Epithelial cell of proximal tubule (primary cell): Measurements from ENCODE around the gene PAFAH1B2. TPM values are rescaled to one million over a fixed set of nuclear protein-coding genes. Genes with fewer than 3 reads are reported as not detected.
"Not testable (repeated sequence)": the region's sequence is repeated elsewhere in the genome, so short reads cannot be mapped to it uniquely, and the experiment has no call there.

Experiments used
- DNase-seq: peaks from one replicate; pipeline ENCODE4 v3.0.0-alpha.2; 2011; ENCODE audit warnings: low read depth
- H3K4me3 ChIP-seq: 2 replicates; pipeline ENCODE4 v1.5.1; 2011; ENCODE audit warnings: low read depth, mild to moderate bottlenecking, low read length
- CTCF ChIP-seq: conservative IDR thresholded peaks from 2 replicates; pipeline ENCODE4 v1.5.1; 2012; ENCODE audit warnings: low read depth, mild to moderate bottlenecking, low read length
- total RNA-seq: library from RNA; depleted of rRNA; stranded (reverse); fragments of >200 nt; gene quantifications from 2 replicates; pipeline ENCODE4 v1.2.3, GENCODE V29; 2015

Gene PAFAH1B2
- total RNA-seq, 1 donor from 2014 or later, result 103 TPM

DNA sequence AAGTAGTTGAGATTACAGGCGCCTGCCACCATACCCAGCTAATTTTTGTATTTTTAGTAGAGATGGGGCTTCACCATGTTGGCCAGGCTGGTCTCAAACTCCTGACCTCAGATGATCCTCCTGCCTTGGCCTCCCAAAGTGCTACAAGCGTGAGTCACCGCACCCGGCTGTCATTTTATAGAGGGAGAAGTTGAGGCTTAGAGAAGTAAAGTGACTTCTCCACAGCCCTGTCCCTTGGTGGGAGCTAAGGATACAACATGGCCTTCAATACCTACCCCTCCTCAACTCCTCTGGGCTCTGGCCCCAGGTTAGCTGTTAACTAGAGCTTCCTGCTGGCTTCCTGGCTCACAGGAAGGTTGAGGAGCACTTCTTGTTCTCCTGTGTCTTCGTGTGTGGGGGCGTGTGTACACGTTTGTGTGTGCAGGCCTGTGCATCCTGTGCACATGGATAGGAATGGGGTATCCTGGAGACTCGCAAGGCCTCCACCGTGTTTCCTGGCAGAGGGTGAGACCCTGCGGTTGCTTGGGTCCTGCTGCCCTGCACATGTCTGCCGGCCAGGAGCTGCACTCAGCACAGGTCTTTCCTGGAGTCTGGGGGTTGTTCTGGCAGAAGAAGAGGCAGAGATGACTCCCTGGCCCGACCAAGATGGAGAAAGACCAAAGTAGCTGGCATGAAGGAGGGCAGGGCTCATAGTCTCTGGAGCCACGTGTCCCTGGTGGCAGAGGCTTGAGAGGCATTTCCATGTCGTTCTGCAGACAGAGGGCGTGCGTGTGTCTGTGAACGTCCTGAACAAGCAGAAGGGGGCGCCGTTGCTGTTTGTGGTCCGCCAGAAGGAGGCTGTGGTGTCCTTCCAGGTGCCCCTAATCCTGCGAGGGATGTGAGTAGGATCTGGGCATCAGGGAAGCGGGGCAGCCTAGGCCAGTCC lies 36.8 kb downstream of the PAFAH1B2 start:
- DNase-seq, result no peak
- no peak overlapping the region for H3K4me3 ChIP-seq
- TF ChIP-seq CTCF, result peak; percentile 37

GRCh38 chr11:117181586-117182550 lies 37.8 kb downstream of the PAFAH1B2 start:
- no peak overlapping the region for H3K4me3 ChIP-seq
- no peak for DNase-seq
- TF ChIP-seq CTCF, result no peak

DNA sequence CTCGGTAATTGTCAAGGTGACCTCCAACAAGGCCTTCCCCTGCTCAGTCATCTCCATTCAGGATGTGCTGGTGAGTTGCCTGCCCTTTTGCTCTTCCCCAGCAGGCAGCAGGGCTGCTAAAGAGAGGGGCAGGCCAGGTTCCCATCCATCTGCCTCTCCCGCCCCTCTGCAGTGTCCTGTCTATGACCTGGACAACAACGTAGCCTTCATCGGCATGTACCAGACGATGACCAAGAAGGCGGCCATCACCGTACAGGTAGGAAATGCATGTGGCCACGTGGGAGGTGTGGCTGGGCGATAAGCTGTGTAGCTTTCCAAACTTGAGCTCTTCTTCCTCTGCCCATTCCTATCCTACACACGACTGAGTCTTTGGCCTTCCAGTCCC lies 38.5 kb downstream of the PAFAH1B2 start:
- no peak for TF ChIP-seq CTCF
- H3K4me3 ChIP-seq, result no peak overlapping the region
- DNase-seq, result no peak

GRCh38 chr11:117183178-117183577 lies 39.1 kb downstream of the PAFAH1B2 start:
- DNase-seq, H3K4me3 ChIP-seq: not testable (repeated sequence)

DNA sequence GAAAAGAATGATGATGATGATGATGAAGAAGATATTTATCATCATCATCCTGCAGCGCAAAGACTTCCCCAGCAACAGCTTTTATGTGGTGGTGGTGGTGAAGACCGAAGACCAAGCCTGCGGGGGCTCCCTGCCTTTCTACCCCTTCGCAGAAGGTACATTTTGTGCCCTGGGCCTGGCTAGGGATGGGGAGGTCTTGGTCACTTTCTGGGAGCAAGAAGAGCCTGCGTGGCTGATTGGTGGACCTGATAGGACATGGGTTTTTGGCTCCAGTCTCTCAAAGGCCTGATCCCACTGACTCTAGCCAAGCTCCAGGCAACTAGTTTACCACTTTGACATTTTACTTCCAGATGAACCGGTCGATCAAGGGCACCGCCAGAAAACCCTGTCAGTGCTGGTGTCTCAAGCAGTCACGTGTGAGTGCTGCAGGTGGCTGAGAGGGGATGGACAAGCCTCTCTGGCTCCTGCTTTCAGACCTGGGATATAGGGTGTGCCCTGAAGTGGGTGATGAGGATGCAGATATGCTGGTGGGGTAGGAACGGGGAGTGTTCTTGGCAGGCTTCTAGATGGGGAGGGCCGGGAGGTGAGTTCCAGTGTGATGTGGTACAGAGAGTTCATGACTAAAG lies 39.8 kb downstream of the PAFAH1B2 start:
- no peak for DNase-seq
- H3K4me3 ChIP-seq, result no peak overlapping the region

DNA sequence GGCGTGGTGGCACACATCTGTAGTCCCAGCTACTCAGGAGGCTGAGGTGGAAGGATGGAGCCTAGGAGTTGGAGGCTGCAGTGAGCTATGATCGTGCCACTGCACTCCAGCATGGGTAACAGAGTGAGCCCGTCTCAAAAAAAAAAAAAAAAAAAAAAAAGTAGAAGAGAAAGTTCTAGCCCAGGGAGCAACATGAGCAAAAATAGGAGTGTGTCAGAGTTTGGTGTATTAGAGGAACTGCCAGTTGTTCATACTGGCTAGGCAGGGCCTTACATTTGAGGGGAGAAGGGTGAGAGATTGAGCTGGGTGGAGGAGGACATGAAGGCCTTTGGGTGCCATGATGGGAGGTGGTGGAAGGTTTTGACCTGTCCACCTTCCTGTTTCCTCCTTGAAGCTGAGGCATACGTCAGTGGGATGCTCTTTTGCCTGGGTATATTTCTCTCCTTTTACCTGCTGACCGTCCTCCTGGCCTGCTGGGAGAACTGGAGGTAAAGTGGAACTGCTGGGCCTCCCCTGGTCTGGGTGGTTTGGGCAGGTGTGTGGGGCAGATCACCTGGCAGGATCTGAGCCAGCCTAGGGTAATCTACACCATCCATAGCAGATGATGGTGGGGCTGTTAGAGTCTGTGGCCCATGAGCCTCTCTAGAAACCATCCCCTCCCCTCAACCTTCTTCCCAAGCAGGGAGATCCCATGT lies 41.8 kb downstream of the PAFAH1B2 start:
- no peak for TF ChIP-seq CTCF

More for the DNA sequence above, 39.8 kb downstream of the PAFAH1B2 start:
- TF ChIP-seq CTCF, result no peak

More for the DNA sequence above, 41.8 kb downstream of the PAFAH1B2 start:
- no peak for DNase-seq
- H3K4me3 ChIP-seq, result no peak overlapping the region
